Activated CD4-positive, alpha-beta memory T cell treated with anti-CD3 and anti-CD28 coated beads for 36 hours (primary cell): ENCODE measurements around the gene WDFY4. TPM values are rescaled to one million over a fixed set of nuclear protein-coding genes. Genes with fewer than 3 reads are reported as not detected.

Source experiments
- CTCF ChIA-PET: fragments of 350-600 bp; sonication (Branson Sonifier 250); formaldehyde crosslinking; loops from one replicate; lab custom pipeline; 2021; ENCODE audit warnings: antibody characterized with exemption, inconsistent platforms; lab: Charles Lee
- POLR2A ChIA-PET: fragments of 350-600 bp; sonication (Branson Sonifier 250); formaldehyde crosslinking; loops from one replicate; lab custom pipeline; 2021; ENCODE audit warnings: antibody characterized with exemption; lab: Charles Lee
- DNase-seq: peaks from one replicate; pipeline ENCODE4 v3.0.0-alpha.2; 2020
- H3K27ac Mint-ChIP-seq: one replicate; pipeline ENCODE4 v1.8.0; 2021; ENCODE audit warnings: mixed read lengths
- H3K27me3 Mint-ChIP-seq: one replicate; pipeline ENCODE4 v1.8.0; 2021; ENCODE audit warnings: mixed read lengths
- H3K36me3 Mint-ChIP-seq: one replicate; pipeline ENCODE4 v1.8.0; 2021; ENCODE audit warnings: mixed read lengths
- H3K4me1 Mint-ChIP-seq: one replicate; pipeline ENCODE4 v1.8.0; 2021; ENCODE audit warnings: low read depth, mixed read lengths
- H3K4me3 Mint-ChIP-seq: one replicate; pipeline ENCODE4 v1.8.0; 2021; ENCODE audit warnings: mild to moderate bottlenecking, mixed read lengths
- H3K9me3 Mint-ChIP-seq: one replicate; pipeline ENCODE4 v1.8.0; 2021; ENCODE audit warnings: mixed read lengths
- intact Hi-C: fragments of 100-400 bp; cut with micrococcal nuclease; formaldehyde crosslinking; loops from one replicate; pipeline ENCODE4 v1.15.1; 2023
- total RNA-seq, 2 experiments: library from RNA; stranded (reverse); gene quantifications; one replicate each; pipeline ENCODE4 v1.2.3, GENCODE V29; 2021

WDFY4 gene
- total RNA-seq, 2 experiments from 2014 or later = not detected

DNA sequence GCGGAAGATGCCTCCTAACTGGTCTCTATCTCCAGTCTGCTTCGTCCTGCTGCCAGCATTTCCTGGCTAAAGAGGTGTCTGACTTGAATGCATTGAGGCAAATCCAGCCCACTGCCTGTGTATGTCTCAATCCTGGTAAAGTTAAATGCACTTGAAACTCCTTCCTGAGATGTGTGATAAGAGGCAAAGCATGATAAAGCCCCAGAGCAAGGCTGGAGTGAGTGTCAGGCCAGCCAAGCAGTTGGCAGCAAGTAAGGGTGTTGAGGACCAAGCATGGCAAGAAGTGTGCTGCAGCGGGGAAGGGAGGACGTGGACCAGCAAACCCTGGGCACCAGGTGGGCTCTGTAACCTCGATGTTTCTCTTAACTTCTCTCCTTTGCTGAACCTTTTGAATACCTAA is 225.9 kb downstream of the WDFY4 start:
- Mint-ChIP-seq H3K4me1 (no peaks in the 10 kb centered on the region), H3K27ac (no peak overlapping the region), H3K36me3 (no peaks in the 10 kb centered on the region), H3K4me3 (no peak overlapping the region), H3K27me3 (peaks cover 14% of the 10 kb centered on the region), H3K9me3 (no peaks in the 10 kb centered on the region)
- no peak for DNase-seq
- CTCF ChIA-PET = no interaction called here
- POLR2A ChIA-PET = no interaction called here
- intact Hi-C loops = no loop called here

DNA sequence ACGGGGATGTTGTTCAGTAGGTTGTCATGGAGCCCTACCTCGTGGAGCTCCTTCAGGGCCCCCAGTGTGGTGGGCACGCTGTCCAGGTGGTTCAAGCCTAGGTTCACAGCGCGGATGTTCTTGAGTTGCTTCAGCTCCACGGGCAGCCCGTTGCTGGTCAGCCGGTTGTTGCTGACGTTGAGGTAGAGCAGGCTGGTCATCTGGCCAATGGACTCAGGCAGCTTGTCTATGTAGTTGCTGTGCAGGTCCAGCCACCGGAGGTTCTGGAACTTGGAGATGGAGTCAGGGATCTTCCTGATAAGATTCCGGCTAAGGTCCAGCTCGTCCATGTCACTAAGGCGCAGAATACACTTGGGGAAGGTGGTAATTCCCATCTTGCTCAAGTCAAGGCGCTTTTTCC is 229.0 kb downstream of the WDFY4 start:
- no peaks in the 10 kb centered on the region for H3K4me1 Mint-ChIP-seq
- H3K4me3 Mint-ChIP-seq = no peak overlapping the region
- H3K27ac Mint-ChIP-seq = no peak overlapping the region
- no peaks in the 10 kb centered on the region for H3K9me3 Mint-ChIP-seq
- peaks cover 18% of the 10 kb centered on the region for H3K27me3 Mint-ChIP-seq
- intact Hi-C loops = no loop called here
- ChIA-PET POLR2A (interaction anchor here (0.6 kb wide), 1 partner anchor 653 kb away, joined by 4 read pairs; no protein-coding TSS in a partner anchor), CTCF (no interaction called here)
- H3K36me3 Mint-ChIP-seq = no peaks in the 10 kb centered on the region
- no peak for DNase-seq

DNA sequence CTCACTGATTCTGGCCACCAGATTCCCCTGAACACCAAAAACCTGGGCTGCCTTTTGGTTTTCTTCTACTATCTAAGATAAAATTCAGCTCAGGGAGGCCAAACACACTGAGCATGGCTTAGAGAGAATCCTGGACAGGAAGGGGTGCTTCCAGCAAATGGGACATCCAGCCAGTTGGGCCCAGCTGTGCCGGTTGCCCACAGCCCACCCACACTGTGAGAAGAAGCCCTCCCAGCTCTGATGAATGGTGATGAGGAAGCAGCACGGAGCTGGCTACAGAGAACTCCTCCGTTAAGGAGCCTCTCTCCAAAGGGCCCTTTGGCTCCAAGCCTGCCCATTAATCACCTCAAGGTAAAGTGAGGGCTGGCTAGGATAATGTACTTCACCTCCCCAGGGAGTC is 239.1 kb downstream of the WDFY4 start:
- no peaks in the 10 kb centered on the region for H3K4me1 Mint-ChIP-seq
- no peaks in the 10 kb centered on the region for H3K9me3 Mint-ChIP-seq
- H3K4me3 Mint-ChIP-seq = no peak overlapping the region
- intact Hi-C loops = no loop called here
- no peaks in the 10 kb centered on the region for H3K36me3 Mint-ChIP-seq
- H3K27me3 Mint-ChIP-seq = peaks cover 4% of the 10 kb centered on the region
- no peak for DNase-seq
- ChIA-PET POLR2A (no interaction called here), CTCF (no interaction called here)
- H3K27ac Mint-ChIP-seq = no peak overlapping the region

DNA sequence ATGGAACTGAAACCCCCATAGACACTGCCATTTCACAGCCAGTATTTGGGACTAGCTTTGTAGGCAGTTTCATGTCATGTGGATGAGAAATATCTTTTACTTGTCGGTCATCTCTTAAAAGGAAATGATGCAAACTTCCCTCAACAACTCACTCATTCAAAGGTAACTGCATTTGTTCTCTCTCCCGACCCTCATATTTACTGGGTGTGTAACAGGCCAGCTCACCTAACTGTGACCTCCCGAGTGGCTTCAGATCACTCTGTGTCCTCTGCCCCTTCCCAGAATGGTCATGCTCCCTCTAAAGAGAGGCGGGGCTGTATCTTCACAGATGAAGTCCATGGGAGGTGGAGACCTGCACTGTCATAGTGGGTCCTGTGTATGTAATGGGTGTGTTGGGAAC is 240.3 kb downstream of the WDFY4 start:
- Mint-ChIP-seq H3K36me3 (no peaks in the 10 kb centered on the region), H3K9me3 (no peaks in the 10 kb centered on the region), H3K27ac (no peak overlapping the region), H3K4me3 (no peak overlapping the region), H3K4me1 (no peaks in the 10 kb centered on the region), H3K27me3 (no peaks in the 10 kb centered on the region)
- intact Hi-C loops = no loop called here
- ChIA-PET CTCF (no interaction called here), POLR2A (no interaction called here)
- DNase-seq = no peak

DNA sequence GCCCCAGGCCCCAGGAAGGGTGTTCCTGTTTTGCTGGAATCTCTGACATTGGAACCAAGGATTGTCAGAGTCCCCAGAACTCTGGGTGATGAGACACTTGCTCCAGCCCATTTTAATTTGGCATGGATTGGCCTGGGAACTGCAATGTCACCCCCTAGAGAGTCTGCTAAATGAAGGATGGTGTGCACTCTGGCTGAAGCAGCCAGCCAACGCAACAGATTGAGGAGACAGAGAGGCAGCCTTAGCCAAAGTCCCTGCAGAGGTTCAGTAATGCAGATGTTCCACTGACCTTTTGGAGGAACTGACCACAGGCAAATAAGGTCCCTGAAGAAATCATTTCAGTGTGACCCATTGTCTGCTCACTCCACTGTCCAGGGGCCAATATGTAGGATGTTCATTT is 241.6 kb downstream of the WDFY4 start:
- DNase-seq = no peak
- POLR2A ChIA-PET = no interaction called here
- H3K27me3 Mint-ChIP-seq = peaks cover 3% of the 10 kb centered on the region
- no peaks in the 10 kb centered on the region for H3K9me3 Mint-ChIP-seq
- no peak overlapping the region for H3K27ac Mint-ChIP-seq
- no peaks in the 10 kb centered on the region for H3K36me3 Mint-ChIP-seq
- H3K4me1 Mint-ChIP-seq = no peaks in the 10 kb centered on the region
- CTCF ChIA-PET = no interaction called here
- no peak overlapping the region for H3K4me3 Mint-ChIP-seq
- intact Hi-C loops = no loop called here

- Mint-ChIP-seq H3K27ac (no peak overlapping the region), H3K4me1 (no peaks in the 10 kb centered on the region), H3K36me3 (no peaks in the 10 kb centered on the region), H3K27me3 (peaks cover 3% of the 10 kb centered on the region), H3K4me3 (no peak overlapping the region), H3K9me3 (no peaks in the 10 kb centered on the region)
- POLR2A ChIA-PET = no interaction called here
- CTCF ChIA-PET = no interaction called here
- intact Hi-C loops = no loop called here
- DNase-seq = no peak
Observed at GRCh38 chr10:48926764-48927540, 242.3 kb downstream of the WDFY4 start.

GRCh38 chr10:48929413-48929990 is 244.8 kb downstream of the WDFY4 start:
- no peaks in the 10 kb centered on the region for H3K4me1 Mint-ChIP-seq
- no peaks in the 10 kb centered on the region for H3K36me3 Mint-ChIP-seq
- DNase-seq = no peak
- H3K27ac Mint-ChIP-seq = no peak overlapping the region
- no peaks in the 10 kb centered on the region for H3K9me3 Mint-ChIP-seq
- peaks cover 3% of the 10 kb centered on the region for H3K27me3 Mint-ChIP-seq
- intact Hi-C loops = no loop called here
- ChIA-PET CTCF (no interaction called here), POLR2A (no interaction called here)
- H3K4me3 Mint-ChIP-seq = no peak overlapping the region

DNA sequence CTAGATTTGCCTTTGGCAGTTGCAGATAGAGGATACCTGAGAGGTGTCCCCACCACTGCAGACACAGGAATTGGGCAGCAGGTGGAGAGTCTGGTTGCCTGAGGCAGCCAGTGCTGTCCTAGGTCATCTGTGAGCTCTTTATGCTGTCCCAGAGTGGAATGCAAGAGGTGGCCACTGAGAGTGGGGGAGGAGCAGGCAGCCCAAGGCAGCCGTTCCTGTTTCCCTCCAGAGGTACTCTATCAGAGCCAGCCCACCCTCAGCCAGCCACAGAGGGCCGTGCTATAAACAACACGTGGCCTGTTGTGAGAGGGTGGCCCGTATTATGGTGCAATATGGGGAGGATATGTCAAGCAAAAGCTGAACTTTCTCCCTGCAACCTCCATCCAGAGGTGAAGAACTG is 246.5 kb downstream of the WDFY4 start:
- intact Hi-C loops = no loop called here
- POLR2A ChIA-PET = no interaction called here
- no peaks in the 10 kb centered on the region for H3K9me3 Mint-ChIP-seq
- no peak overlapping the region for H3K27ac Mint-ChIP-seq
- no peaks in the 10 kb centered on the region for H3K4me1 Mint-ChIP-seq
- CTCF ChIA-PET = no interaction called here
- H3K36me3 Mint-ChIP-seq = no peaks in the 10 kb centered on the region
- no peak for DNase-seq
- no peak overlapping the region for H3K4me3 Mint-ChIP-seq
- peaks cover 3% of the 10 kb centered on the region for H3K27me3 Mint-ChIP-seq

DNA sequence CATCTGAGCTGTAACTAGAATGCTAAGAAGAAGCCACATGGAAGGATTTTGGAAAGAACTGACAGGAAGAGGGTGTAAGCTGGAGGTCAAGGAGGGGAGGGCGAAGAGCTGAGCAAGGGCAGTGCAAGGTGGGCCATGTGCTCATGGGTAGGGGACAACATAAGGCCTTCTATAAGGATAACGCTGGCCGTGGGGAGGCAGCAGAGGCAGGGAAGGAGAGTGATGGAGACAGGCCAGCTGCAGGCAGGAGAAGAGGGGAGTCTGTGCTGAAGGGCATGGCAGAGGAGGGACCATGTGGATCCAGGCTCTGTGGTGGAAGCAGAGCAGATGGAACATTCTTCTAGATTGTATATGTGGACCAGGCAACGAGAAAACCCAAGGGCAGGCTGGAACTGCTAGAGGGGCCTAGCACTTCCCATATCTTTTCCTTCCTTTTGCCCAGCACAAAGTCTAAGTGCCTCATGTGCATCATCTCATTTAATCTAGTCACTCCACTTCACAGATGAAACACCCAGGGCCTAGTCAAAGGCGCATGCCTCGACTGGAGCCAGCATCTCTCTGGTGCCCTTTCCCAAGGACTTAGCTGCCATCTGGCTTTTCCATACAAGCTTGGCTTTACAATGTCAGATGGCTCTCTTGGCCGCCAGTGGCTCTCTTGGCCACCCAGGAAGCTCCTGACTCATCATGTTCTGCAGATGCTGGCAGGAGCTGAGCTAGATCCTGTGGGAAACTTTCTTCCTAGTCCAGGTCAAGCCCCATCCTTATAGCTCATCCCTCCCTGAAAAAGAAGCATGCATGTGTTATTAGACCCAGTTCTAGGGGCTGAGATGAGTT is 248.4 kb downstream of the WDFY4 start:
- Mint-ChIP-seq H3K36me3 (no peaks in the 10 kb centered on the region), H3K27me3 (peaks cover 3% of the 10 kb centered on the region), H3K9me3 (no peaks in the 10 kb centered on the region), H3K27ac (no peak overlapping the region), H3K4me1 (no peaks in the 10 kb centered on the region), H3K4me3 (no peak overlapping the region)
- intact Hi-C loops = no loop called here
- ChIA-PET POLR2A (no interaction called here), CTCF (no interaction called here)
- no peak for DNase-seq

- CTCF ChIA-PET = no interaction called here
Observed at GRCh38 chr10:48934672-48935501, 250.2 kb downstream of the WDFY4 start.

GRCh38 chr10:48935577-48935976 is 250.9 kb downstream of the WDFY4 start:
- CTCF ChIA-PET = no interaction called here
- H3K4me1 Mint-ChIP-seq = no peaks in the 10 kb centered on the region

More at GRCh38 chr10:48934672-48935501, 250.2 kb downstream of the WDFY4 start:
- POLR2A ChIA-PET = interaction anchor here (0.6 kb wide), 1 partner anchor 212 kb away, joined by 3 read pairs; no protein-coding TSS in a partner anchor
- intact Hi-C loops = no loop called here
- H3K27ac Mint-ChIP-seq = no peak overlapping the region
- peaks cover 3% of the 10 kb centered on the region for H3K27me3 Mint-ChIP-seq
- H3K4me3 Mint-ChIP-seq = no peak overlapping the region
- no peaks in the 10 kb centered on the region for H3K4me1 Mint-ChIP-seq
- no peaks in the 10 kb centered on the region for H3K9me3 Mint-ChIP-seq
- no peaks in the 10 kb centered on the region for H3K36me3 Mint-ChIP-seq
- DNase-seq = no peak

DNA sequence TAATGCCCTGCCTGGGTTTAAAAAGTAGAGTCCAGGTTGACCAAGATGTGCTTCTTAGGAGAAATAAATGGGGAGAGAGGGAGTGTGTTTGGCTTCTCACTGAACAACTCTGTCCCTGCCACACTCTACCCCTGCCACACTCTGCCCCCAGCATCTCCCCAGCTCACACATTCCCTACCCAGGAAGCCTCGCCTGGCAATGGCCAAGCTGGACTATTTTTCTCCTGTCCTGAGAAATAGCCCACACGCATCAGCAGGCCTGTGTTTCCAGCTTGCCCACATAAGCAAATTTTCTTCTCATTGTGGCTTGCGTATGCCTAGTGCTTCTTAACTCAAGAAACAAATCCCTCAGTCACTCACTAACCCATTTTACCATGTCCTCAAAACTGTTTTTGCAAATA is 253.1 kb downstream of the WDFY4 start:
- Mint-ChIP-seq H3K4me1 (no peaks in the 10 kb centered on the region), H3K9me3 (no peaks in the 10 kb centered on the region), H3K27me3 (no peaks in the 10 kb centered on the region), H3K36me3 (no peaks in the 10 kb centered on the region), H3K27ac (no peak overlapping the region), H3K4me3 (no peak overlapping the region)
- intact Hi-C loops = no loop called here
- CTCF ChIA-PET = no interaction called here
- DNase-seq = no peak
- POLR2A ChIA-PET = no interaction called here

More at GRCh38 chr10:48935577-48935976, 250.9 kb downstream of the WDFY4 start:
- Mint-ChIP-seq H3K27me3 (no peaks in the 10 kb centered on the region), H3K4me3 (no peak overlapping the region), H3K9me3 (no peaks in the 10 kb centered on the region), H3K36me3 (no peaks in the 10 kb centered on the region), H3K27ac (no peak overlapping the region)
- DNase-seq = no peak
- intact Hi-C loops = no loop called here
- POLR2A ChIA-PET = no interaction called here
